ENCODE results near the gene KIAA0753.

DNA sequence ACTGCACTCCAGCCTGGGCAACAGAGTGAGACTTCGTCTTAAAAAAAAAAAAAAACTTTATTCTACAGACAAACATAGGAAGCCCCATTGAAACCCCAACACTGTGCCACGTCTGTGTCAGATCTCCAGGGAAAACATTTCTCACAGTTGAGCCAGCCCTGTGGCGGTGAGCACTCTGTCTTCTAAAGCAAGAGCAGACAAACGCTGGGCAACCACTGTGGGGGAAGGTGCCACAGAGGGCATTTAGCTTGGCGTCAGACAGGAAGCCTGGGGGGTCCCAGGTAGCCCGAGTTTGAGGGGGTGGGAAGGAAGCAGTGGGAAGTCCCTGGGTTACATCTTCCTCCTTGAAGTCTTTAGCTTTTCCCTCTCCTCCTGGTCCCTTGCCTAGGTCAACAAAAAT, 27.0 kb upstream of the KIAA0753 start:
- no peak for TF ChIP-seq CTCF (IDR thresholded peaks at IDR 0.05)
- TF ChIP-seq POLR2A (IDR thresholded peaks at IDR 0.05): no peak
